ENCODE results near the gene PNLIPRP1. TPM values are rescaled to one million over a fixed set of nuclear protein-coding genes. Genes with fewer than 3 reads are reported as not detected.

The PNLIPRP1 gene
- total and polyA plus RNA-seq, 7 donors, result 0.04 to 3.6 TPM; not detected in 5

DNA sequence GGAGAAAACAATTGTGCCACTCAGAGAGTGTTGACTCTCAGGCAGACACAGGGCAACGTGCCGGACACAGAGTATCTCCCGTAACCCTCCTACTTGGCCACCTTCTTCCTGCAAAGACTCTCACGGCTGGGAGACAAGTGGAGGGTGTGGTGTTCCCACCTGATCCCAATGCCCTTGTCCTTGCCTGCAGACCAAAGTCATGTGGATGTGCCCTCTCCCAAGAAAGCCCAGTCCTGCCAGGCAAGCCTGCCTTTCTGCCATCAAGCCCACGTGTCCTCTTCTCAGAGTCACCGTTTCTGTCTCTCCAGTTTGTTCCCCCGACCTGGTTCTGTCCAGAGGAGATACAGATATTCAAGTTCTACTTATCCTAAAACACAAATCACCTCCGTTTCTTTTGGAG, 30.7 kb downstream of the PNLIPRP1 start:
- Histone ChIP-seq H3K27me3 (peaks cover 0 to 11% (median 4%) of the 10 kb centered on the region in 3 donors), H3K27ac (no peak overlapping the region), H3K9me3 (no peaks in the 10 kb centered on the region), H3K4me1 (no peaks in the 10 kb centered on the region), H3K4me3 (no peak overlapping the region), H3K36me3 (no peaks in the 10 kb centered on the region)
- intact Hi-C loops (cut with DNase I), result no loop called here
- no peak for DNase-seq
- TF ChIP-seq CTCF (IDR thresholded peaks at IDR 0.05) (no peak), POLR2A (IDR thresholded peaks at IDR 0.05) (no peak), EP300 (IDR thresholded peaks at IDR 0.05) (no peak), POLR2AphosphoS5 (IDR thresholded peaks at IDR 0.05) (no peak)
- 55 to 83% methylated on average over 8 of the region's 8 CpGs for WGBS, 2 donors

- no peak overlapping the region for H3K27ac ChIP-seq
- WGBS, 2 donors, result 86 to 88% methylated on average over 11 of the region's 11 CpGs
- H3K4me3 ChIP-seq, result no peak overlapping the region
- no peak for DNase-seq
- H3K27me3 ChIP-seq, result peaks cover 0 to 18% (median 11%) of the 10 kb centered on the region in 3 donors
- TF ChIP-seq POLR2A (IDR thresholded peaks at IDR 0.05) (no peak), EP300 (IDR thresholded peaks at IDR 0.05) (no peak), POLR2AphosphoS5 (IDR thresholded peaks at IDR 0.05) (no peak), CTCF (IDR thresholded peaks at IDR 0.05) (no peak)
- H3K4me1 ChIP-seq, result peaks cover 0 to 1% (median under 1%) of the 10 kb centered on the region in 4 donors
- no peaks in the 10 kb centered on the region for H3K36me3 ChIP-seq
- intact Hi-C loops (cut with DNase I), result no loop called here
- H3K9me3 ChIP-seq, result no peaks in the 10 kb centered on the region
Observed at GRCh38 chr10:116621934-116622655, 31.3 kb downstream of the PNLIPRP1 start.

DNA sequence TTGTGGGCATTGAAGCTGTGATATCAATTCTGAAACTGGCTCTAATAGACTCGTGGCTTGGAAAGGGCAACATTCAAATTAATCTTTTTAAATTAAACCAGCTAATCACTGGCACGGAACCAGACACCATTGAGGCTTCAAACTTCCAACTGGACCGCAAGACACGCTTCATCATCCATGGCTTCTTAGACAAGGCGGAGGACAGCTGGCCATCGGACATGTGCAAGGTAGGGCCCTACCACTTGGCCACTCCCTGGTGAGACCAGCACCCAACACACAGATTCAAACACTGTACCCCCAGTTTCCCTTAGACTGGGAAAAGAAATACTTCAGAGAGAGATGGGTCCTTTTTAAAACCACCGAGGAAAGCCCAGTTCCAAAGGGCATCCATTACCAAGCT, 35.1 kb downstream of the PNLIPRP1 start:
- DNase-seq, result no peak
- intact Hi-C loops (cut with DNase I), result loop anchor here (5.0 kb wide), 1 partner anchor 161 kb away; no protein-coding TSS in a partner anchor
- WGBS, 2 donors, result 86 to 92% methylated on average over 7 of the region's 7 CpGs
- Histone ChIP-seq H3K36me3 (no peaks in the 10 kb centered on the region), H3K9me3 (no peaks in the 10 kb centered on the region), H3K4me3 (no peak overlapping the region), H3K27me3 (peaks cover 0 to 25% (median 17%) of the 10 kb centered on the region in 3 donors), H3K4me1 (peaks cover 0 to 8% (median 4%) of the 10 kb centered on the region in 4 donors), H3K27ac (no peak overlapping the region)
- TF ChIP-seq CTCF (IDR thresholded peaks at IDR 0.05) (no peak), POLR2AphosphoS5 (IDR thresholded peaks at IDR 0.05) (no peak), POLR2A (IDR thresholded peaks at IDR 0.05) (no peak), EP300 (IDR thresholded peaks at IDR 0.05) (no peak)

DNA sequence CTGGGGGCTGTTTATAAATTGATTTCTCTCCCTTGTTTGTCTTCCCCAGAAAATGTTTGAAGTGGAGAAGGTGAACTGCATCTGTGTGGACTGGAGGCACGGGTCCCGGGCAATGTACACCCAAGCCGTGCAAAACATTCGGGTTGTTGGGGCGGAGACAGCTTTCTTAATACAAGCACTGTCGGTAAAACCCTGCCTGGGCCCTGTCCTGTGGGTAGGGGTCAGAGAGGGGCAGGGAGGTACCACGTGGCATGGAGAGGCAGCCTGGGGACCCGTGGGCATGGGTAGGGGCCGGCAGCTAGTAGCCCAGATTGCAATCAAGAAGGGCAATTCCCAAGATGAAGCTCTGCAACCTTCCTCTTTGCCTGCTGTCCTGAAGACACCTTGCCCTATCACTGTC, 36.1 kb downstream of the PNLIPRP1 start:
- intact Hi-C loops (cut with DNase I), result loop anchor here (5.0 kb wide), 1 partner anchor 160 kb away; no protein-coding TSS in a partner anchor
- Histone ChIP-seq H3K36me3 (no peaks in the 10 kb centered on the region), H3K4me1 (peaks cover 0 to 8% (median 4%) of the 10 kb centered on the region in 4 donors), H3K4me3 (no peak overlapping the region), H3K27ac (no peak overlapping the region), H3K27me3 (peaks cover 0 to 25% (median 17%) of the 10 kb centered on the region in 3 donors), H3K9me3 (no peaks in the 10 kb centered on the region)
- TF ChIP-seq EP300 (IDR thresholded peaks at IDR 0.05), result no peak
- no peak for DNase-seq
- 57 to 70% methylated on average over 9 of the region's 9 CpGs for WGBS, 2 donors

DNA sequence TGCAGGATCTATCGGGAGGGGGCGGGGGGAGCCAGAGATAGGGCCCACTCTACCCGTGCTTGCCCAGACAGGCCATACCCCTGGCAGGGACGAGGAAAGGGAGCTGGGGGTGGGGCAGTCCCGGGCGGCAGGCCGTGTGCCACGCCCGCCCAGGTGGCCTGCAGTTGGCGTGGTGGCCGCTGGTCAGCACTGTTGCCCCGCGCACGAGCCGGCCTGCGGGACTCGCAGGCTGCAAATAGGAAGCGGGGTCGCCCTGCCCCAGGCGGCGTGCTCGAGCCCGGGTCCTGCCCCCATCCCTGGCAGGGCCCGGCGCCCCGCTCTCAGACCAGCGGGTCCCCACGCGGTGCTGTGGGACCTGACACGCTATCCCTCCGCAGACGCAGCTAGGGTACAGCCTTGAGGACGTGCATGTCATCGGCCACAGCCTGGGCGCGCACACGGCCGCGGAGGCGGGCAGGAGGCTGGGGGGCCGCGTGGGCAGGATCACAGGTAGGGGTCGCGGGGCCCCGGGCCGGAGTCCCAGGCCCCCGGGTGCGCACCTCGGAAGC, 36.7 kb downstream of the PNLIPRP1 start:
- WGBS, 2 donors, result 3 to 5% methylated on average over 49 of the region's 49 CpGs
- Histone ChIP-seq H3K36me3 (no peaks in the 10 kb centered on the region), H3K9me3 (no peaks in the 10 kb centered on the region), H3K27me3 (peaks cover 0 to 25% (median 17%) of the 10 kb centered on the region in 3 donors), H3K27ac (no peak overlapping the region), H3K4me3 (peak overlapping the region in 3 of 4 donors; percentile 15 to 30 (median 23)), H3K4me1 (peaks cover 0 to 8% (median 4%) of the 10 kb centered on the region in 4 donors)
- TF ChIP-seq CTCF (IDR thresholded peaks at IDR 0.05) (peak in 3 of 4 experiments; percentile 20 to 50 (median 30)), POLR2AphosphoS5 (IDR thresholded peaks at IDR 0.05) (no peak)
- intact Hi-C loops (cut with DNase I), result loop anchor here (5.0 kb wide), 1 partner anchor 160 kb away; no protein-coding TSS in a partner anchor
- no peak for DNase-seq

All from sigmoid colon (tissue), 7 donors.